Body of pancreas (tissue), 4 donors: Measurements from ENCODE around the gene UFD1.

ENCODE experiments used
- POLR2A ChIP-seq, 3 donors: fragments of 450-650 bp; IDR thresholded peaks; one replicate each; pipeline ENCODE4 v1.6.1; 2016; ENCODE audit warnings: antibody characterized with exemption in 3 of 3, mild to moderate bottlenecking in 2 of 3
- TF ChIP-seq, protein P1 (sequence below), 7 experiments: fragments of 450-650 bp in 4 of 7; fragments of 200-600 bp in 3 of 7; sonication (generic) in 3 of 7; IDR thresholded peaks; one replicate each; pipeline ENCODE4 v1.5.1; 2016 to 2019; ENCODE audit warnings: antibody characterized with exemption in 7 of 7

DNA sequence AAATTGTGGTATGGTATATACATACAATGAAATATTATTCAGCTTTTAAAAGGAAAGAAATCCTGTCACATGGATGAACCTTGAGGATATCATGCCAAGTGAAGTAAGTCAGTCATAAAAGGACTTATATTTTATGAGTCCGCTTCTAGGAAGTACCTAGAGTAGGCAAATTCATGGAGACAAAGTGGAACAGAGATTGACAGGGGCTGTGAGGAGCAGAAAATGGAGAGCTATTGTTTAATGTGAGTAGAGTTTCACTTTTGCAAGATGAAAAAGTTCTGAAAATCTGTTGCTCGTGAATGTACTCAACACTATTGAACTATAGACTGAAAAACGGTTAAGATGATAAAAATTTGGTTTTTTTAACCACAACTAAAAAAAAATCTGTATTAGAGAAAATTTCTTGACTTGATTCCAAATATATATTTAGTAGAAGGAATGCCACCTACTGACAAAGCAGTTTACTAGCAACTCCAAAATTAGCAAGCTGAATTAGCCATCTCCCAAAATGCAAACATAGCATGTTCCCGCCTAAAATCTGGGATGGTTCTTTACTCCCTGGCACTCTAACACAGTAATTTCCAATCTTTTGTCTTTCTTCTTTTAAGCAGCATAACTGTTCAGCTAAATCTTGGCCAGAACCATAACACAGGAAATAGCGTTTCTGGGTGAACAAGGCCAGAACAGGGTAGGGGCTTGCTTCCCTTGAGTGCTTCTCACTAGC lies 1.5 kb downstream of the UFD1 start:
- TF ChIP-seq, protein P1, sequence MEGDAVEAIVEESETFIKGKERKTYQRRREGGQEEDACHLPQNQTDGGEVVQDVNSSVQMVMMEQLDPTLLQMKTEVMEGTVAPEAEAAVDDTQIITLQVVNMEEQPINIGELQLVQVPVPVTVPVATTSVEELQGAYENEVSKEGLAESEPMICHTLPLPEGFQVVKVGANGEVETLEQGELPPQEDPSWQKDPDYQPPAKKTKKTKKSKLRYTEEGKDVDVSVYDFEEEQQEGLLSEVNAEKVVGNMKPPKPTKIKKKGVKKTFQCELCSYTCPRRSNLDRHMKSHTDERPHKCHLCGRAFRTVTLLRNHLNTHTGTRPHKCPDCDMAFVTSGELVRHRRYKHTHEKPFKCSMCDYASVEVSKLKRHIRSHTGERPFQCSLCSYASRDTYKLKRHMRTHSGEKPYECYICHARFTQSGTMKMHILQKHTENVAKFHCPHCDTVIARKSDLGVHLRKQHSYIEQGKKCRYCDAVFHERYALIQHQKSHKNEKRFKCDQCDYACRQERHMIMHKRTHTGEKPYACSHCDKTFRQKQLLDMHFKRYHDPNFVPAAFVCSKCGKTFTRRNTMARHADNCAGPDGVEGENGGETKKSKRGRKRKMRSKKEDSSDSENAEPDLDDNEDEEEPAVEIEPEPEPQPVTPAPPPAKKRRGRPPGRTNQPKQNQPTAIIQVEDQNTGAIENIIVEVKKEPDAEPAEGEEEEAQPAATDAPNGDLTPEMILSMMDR (IDR thresholded peaks at IDR 0.05): peak in 1 of 7 experiments; percentile 2
- no peak for TF ChIP-seq POLR2A (IDR thresholded peaks at IDR 0.05)
